ENCODE data around the gene WNT9B.
"Not testable (repeated sequence)": the region's sequence is repeated elsewhere in the genome, so short reads cannot be mapped to it uniquely, and the experiment has no call there.

WNT9B gene

GRCh38 chr17:46821482-46822387 is 29.6 kb upstream of the WNT9B start:
- no peak for DNase-seq (ENCODE audit: low read depth in 2 of 2)

DNA sequence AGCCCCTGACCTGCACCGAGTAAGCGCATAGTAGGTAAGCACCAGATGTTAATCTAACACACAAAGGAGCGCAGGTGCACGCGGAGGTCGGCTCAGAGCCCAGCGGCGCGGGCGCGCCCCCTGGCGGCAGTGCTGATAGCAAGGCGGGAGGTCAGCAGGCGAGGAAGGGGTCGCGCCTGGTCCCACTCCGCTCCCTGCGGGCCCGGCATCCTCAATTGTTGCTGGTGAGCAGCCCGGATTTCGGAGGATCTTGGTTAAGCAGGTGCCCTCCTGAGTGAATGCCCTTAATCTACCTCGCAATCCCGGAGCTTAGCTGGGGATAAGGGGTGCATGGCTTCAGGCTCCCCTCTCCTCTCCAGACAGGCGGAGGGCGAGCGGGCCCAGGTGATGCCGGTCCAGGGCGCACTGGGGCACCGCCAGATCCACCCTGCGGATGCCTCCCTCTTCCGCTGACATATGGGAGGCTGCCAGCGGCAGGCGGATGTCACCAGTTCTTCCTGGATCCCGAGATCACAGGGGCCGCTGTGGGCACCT is 28.9 kb upstream of the WNT9B start:
- no peak for DNase-seq (ENCODE audit: low read depth in 2 of 2)

GRCh38 chr17:46823657-46824056 is 27.7 kb upstream of the WNT9B start:
- DNase-seq (ENCODE audit: low read depth in 2 of 2): no peak

- DNase-seq (ENCODE audit: low read depth in 2 of 2): no peak
These were observed 25.3 kb upstream of the WNT9B start for GRCh38 chr17:46826116-46826515.

DNA sequence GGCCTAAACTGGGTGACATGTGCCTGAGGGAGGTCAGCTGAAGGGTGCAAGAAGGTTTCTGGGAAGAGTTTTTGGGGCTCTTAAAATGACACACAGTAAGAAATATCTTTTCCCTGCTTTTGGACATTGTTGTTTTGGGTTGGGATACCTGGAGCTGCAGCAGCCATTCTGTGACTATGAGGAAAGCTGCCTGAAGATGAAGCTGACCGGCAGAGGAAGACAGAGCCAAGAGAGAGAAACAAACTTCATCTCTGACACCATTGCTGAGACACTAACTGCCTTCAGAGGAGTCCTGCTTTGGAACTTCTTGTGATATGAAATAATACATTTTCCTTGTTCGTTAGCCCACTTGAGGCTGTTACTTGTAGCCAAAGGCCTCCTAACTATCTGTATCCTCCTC is 24.1 kb upstream of the WNT9B start:
- DNase-seq (ENCODE audit: low read depth in 2 of 2): no peak

DNA sequence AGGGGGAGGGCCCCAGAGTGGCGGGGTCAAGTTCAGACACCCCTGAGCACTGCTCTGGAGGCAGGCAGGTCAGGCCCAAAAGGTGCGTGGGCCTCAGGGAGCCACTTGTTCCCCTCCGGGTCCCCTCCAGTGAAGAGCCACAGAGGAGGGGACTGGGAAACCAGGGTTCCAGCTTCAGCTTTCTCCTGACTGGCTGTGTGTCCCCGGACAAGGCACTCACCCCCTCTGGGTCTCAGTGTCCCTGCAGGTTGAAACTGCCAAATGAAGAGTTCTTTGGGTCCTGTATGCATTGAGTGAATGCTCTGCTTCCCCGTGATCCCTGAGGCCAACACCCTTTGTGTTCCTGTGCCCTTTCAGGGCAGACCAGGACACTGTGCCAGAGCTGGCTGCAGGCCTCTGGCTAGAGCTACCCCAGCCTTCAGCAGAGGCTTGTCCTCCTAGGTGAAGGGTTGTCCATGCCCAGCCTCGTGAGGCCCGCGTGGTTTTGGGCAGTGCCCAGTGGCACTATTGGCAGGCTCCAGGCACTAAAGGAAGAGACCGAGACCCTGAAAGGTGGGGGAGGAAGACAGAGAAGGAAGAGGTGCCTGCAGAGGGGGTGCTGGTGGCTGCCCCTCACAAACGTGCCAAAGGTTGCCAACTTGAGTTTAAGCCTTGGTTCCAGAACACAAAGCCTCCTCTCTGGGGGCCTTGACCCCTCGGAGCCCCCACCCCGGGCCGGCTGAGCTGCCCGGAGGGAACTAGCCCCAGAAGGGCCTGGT is 19.6 kb upstream of the WNT9B start:
- DNase-seq (ENCODE audit: low read depth in 2 of 2): no peak

DNA sequence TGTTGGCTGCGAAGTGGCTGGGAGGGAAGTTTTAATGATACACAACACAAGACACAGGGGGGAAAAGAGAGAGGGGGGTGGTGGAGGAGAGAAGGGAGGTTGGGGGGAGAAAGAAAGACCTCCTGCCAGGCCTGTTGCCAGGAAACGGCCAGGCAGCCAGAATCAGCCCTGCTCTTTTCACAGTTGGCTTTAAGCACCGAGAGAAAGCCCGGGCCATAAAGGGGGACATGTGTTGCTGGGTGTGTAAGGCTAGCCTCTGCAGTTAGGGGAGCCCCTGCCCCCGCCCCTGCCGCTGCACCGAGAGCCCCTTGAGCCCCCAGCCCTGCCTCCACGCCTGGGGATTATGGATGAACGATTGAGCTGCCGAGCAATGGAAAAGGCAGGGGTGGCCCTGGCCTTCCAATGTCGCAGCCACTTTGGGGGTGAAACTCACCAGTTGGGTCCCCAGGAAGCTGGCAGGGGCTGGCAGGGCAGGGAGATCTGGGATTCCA is 19.0 kb upstream of the WNT9B start:
- no peak for DNase-seq (ENCODE audit: low read depth in 2 of 2)

DNA sequence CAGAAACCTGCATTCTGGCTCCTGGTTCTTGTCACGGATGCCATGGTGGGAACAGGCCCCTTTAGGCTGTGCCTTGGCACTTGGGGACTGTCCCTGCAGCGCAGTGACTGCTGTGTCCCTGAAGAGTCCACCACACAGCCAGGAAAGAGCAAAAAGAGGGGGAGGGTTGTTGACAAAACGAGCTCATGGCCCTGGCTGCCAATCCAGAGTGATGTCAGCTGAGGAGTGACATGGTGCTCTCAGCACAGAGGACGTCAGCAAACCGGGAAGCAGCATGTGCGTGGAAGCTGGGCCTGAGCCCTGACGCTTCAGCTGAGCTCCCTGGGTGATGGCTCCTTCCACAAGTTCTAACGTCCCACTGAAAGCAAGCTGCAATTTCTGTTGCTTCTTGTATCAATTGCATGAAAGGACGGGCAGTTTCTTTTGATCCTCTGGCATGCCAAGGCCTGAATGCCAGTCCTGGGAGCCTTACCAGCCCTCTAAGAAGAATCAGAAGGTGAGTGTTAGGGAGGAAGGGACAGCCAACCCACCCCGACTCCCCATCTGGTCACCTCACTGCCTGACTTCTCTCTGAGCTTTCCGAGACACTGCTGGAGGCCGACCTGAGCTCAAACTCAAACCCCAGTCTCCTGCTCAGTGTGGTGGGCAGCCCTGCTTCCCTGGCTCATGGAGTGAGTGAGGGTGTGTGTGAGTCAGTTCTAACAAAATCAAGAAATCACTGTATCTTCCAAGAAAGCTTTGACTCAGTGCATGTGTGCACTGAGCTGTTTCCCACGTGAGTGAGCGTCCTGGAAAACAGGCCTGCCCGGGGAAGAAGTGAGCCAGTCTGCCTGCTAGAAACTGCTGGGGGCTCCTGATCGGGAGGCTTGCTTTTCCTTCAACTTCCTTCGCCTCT is 18.2 kb upstream of the WNT9B start:
- no peak for DNase-seq (ENCODE audit: low read depth in 2 of 2)

DNA sequence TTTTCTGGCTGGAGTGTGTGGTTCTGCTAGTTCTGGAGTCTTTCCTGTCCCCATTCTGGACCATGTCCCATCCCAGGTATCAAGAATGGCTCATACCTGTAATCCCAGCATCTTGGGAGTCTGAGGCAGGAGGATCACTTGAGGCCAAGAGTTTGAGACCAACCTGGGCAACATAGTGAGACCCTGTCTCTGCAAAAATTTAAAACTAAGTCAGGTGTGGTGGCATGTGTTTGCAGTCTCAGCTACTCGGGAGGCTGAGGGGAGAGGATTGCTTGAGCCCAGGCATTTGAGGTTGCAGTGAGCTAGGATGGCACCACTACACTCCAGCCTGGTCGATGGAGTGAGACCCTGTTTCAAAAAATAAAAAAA is 17.6 kb upstream of the WNT9B start:
- DNase-seq (ENCODE audit: low read depth in 2 of 2): no peak

- DNase-seq (ENCODE audit: low read depth in 2 of 2): no peak
These were observed 16.5 kb upstream of the WNT9B start for GRCh38 chr17:46834846-46835245.

GRCh38 chr17:46836500-46836899 is 14.9 kb upstream of the WNT9B start:
- DNase-seq (ENCODE audit: low read depth in 2 of 2): no peak

DNA sequence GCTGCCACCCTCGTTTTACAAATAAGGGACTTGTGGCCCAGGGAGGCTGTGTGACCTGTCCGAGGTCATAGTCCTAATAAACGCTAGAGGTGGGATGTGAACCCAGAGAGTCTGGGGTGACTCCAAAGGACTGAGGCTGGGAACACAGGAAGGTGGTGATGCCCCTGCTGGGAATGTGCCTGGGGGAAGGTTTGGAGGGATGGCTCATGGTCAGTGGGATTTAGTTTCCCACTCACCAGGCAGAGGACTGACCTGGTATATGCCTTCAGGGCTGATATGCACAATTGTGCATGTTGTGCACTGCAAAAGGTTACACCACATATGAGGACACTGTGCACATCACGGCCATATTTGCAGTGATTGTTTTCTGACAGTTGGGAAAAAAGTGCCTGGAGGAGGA is 13.9 kb upstream of the WNT9B start:
- DNase-seq (ENCODE audit: low read depth in 2 of 2): no peak

DNA sequence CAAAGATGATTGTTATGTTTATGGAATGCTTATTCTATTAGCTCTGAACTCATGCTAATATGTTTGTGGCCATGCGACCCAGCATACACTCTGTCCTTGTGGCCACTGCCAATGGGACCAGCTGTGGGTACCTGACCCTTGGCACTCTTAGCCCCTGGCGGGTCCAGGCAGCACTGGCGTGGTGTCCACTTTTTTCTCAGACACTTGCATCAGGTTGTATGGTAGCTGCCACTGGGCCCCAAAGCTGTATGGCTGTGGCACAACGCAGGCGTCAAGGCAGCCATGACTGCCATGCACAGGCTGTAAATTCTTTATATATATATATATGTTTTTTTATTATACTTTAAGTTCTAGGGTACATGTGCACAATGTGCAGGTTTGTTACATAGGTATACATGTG is 12.2 kb upstream of the WNT9B start:
- DNase-seq (ENCODE audit: low read depth in 2 of 2): no peak

DNA sequence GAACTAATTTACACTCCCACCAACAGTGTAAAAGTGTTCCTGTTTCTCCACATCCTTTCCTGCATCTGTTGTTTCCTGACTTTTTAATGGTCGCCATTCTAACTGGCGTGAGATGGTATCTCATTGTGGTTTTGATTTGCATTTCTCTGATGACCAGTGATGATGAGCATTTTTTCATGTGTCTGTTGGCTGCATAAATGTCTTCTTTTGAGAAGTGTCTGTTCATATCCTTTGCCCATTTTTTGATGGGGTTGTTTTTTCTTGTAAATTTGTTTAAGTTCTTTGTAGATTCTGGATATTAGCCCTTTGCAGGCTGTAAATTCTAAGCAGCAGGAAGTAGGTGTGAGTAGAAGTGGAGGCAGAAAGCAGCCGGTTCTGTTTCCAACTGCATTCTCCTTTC is 10.8 kb upstream of the WNT9B start:
- DNase-seq (ENCODE audit: low read depth in 2 of 2): not testable (repeated sequence)

DNA sequence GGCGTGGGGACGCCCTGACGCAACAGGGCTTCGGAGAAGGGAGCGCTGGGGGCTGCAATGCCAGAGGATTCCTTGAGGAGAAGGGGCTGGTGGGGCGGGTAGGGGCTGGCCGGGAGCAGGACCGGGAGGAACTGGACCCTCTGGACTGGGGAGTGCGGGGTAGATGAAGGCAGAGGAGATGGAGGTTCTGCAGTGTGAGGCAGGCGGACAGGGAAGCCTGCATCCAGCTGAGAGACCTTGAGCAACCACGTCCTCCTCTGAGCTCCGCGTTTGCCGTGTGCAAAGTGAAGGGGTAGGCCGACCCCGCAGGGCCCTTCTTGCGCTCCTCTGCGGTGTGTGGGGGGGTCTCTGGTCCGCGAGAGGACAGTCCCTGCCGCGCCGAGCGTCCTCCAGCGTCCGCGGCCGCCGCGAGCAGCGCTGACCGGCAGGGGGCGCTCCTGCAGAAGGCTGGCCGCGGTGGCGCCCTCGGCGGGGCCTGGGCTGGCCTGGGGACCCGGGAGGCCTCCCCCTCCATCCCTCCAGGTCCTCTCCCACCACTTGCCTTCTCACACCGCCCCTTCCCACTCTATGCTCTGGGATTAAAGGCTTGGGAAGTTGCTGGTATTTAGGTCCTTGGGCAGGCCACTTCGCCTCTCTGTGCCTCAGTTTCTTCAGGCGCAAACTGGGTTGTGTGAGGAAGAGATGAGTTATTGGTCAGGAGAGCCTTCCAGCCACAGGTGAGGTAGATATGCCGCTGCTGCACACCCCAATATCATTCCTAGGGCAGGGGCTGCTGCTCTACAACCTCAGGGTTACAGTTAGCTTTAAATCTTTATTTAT is 9.6 kb upstream of the WNT9B start:
- no peak for DNase-seq (ENCODE audit: low read depth in 2 of 2)

DNA sequence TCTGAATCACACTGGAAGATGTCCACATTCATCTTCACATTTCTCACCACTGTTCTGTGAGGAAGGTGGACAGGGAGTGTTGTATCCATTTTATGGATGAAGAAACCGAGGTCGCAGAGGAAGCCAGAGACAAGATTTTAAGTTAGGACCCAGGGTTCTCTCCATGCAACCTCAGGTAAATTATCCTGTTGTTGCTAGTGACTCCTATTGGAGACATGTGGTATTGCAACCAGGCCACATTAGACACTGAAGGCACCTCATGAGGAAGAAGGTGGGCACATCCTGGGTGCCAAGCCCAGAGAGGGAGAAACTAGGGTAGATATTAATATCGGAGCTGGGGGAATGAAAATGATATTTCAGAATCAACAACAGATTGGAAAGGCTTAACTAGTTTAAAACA is 8.5 kb upstream of the WNT9B start:
- DNase-seq (ENCODE audit: low read depth in 2 of 2): no peak

DNA sequence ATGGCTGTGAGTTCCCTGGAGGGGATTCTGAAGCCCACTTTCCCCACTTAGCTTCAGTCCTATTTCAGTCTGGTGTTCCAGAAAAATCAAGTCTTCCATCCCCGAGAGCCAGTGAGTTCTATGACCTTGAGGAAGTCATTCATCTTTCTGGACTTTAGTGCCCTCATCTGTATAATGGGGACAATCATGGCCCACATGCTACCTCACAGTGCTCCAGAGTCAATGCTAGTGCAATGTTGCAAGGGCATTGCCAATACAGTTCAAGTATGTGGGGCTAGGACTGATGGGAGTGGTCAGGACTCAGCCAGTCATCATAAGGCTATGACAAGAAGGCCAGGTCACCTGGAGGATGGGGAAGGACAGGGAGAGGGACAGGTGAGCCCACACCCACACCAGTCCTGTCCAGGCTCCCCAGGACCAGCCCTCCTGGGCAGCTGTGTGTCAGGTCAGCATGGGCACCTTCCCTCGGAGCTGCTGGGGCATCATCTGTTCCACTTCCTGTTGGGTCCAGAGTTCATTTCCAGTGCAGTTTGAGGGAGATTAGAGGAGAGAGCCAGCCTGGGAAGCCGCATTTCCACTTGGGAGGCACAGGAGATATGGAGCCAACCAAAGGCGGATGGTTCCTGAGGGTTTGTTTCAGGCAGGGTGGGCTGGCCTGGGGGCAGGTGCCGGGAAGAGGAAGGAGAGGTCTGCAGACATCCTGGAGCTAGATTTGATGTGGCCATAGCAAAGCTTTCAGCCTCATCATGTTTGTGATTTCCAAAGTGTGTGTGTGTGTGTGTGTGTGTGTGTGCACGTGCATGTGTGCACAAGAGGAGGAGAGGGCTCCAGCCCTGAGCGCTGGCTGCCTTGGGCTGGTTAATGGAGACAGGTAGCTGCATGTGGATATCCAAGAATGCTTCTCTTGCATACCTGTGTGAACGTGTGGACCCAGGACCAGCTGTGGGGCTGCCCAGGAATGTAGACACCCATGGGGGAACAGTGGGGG is 3.9 kb upstream of the WNT9B start:
- no peak for DNase-seq (ENCODE audit: low read depth in 2 of 2)

DNA sequence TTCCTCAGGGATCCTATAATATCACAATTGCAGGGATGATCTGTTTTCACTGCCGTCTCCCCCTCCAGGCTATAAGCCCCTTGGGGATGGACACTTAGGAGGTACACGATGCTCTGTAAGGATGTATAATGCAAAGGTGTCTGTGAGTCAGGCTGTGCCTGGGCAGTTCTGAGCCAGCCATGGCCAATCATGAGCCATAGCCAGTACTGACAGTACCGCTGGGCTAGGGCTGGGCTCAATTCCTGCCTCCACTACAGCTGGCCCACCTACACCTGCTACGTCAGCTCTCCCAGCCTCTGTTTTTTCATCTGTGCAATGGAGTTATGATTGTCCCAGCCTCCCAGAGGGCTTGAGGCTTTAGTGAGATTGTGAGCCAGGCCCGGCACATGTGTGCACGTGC is 2.8 kb upstream of the WNT9B start:
- DNase-seq (ENCODE audit: low read depth in 2 of 2): no peak

DNA sequence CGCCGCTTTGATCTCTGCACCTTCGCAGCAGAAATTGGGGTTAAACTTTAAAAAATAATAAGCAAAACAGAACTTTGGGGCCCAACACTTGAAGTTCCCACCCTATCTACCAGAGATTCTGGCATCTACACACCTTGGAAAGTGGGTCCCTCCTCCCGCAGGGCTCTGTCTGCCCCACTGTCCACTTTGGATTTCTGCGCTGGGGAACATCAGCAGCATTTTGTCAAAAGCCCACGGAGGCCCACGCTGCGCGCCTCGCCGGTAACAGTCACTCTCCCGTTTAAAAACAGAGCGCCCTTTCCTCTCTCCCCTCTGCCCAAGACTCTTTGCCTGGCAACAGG is 725 bp upstream of the WNT9B start:
- DNase-seq (ENCODE audit: low read depth in 2 of 2): no peak

Measured in stimulated activated CD8-positive, alpha-beta memory T cell treated with anti-CD3 and anti-CD28 coated beads, Interleukin-2, amount 100 ng/mL, for 1 hour (primary cell).